Measurements from ENCODE around the gene OSBPL7. TPM values are rescaled to one million over a fixed set of nuclear protein-coding genes. Genes with fewer than 3 reads are reported as not detected.

The OSBPL7 gene
- total and polyA plus RNA-seq, 2 of the 4 experiments (the other 2 are of a cell fraction), result 5.2 to 14.5 TPM

GRCh38 chr17:47855737-47856136 lies 34.1 kb upstream of the OSBPL7 start:
- Histone ChIP-seq H3K4me2 (ENCODE audit: low read depth, low read length) (no peak overlapping the region), H4K91ac (ENCODE audit: insufficient read depth, low read depth, low read length) (no peak overlapping the region), H2AK5ac (ENCODE audit: low read depth, low read length) (no peak overlapping the region), H3K9ac (ENCODE audit: low read depth, low read length) (no peak overlapping the region), H3K27me3 (ENCODE audit: control insufficient read depth, insufficient read depth, low read length) (peaks cover 61% of the 10 kb centered on the region), H2BK20ac (ENCODE audit: low read depth, low read length) (no peak overlapping the region), H3K79me1 (ENCODE audit: low read depth in 1 of 2, low read length in 2 of 2) (no peaks in the 10 kb centered on the region), H3K18ac (ENCODE audit: low read depth, low read length) (no peak overlapping the region), H3K14ac (replicated peaks; ENCODE audit: low read depth, low read length) (no peak overlapping the region), H2AK9ac (replicated peaks; ENCODE audit: low read depth, low read length, poor library complexity) (no peak overlapping the region), H3K56ac (ENCODE audit: extremely low read depth, insufficient read depth, low read length) (no peak overlapping the region), H2AFZ (replicated peaks; ENCODE audit: low read length, poor library complexity) (no peak overlapping the region), H3K4me1 (ENCODE audit: control insufficient read depth, insufficient read depth, low read length) (no peaks in the 10 kb centered on the region), H2BK120ac (ENCODE audit: low read depth, low read length) (no peak overlapping the region), H3K27ac (ENCODE audit: insufficient read depth, low read length) (no peak overlapping the region), H3K23ac (ENCODE audit: low read depth, low read length) (no peak overlapping the region), H4K8ac (ENCODE audit: low read depth in 2 of 2, low read length in 2 of 2) (no peak overlapping the region), H3K4me3 (ENCODE audit: insufficient read depth, low read depth, low read length) (no peak overlapping the region), H2BK15ac (ENCODE audit: low read depth, low read length) (no peak overlapping the region), H3K4ac (ENCODE audit: low read depth, low read length) (no peak overlapping the region), H4K20me1 (ENCODE audit: insufficient read depth, low read length) (no peaks in the 10 kb centered on the region), H3K36me3 (ENCODE audit: control insufficient read depth, insufficient read depth, low read length) (no peaks in the 10 kb centered on the region), H4K5ac (ENCODE audit: low read depth, low read length) (no peak overlapping the region), H3K9me3 (ENCODE audit: control insufficient read depth, insufficient read depth, low read length) (no peaks in the 10 kb centered on the region), H2BK5ac (ENCODE audit: low read depth, low read length, poor library complexity, severe bottlenecking) (no peak overlapping the region), H3K9me1 (ENCODE audit: insufficient read depth, low read length) (no peaks in the 10 kb centered on the region)
- ChIA-PET POLR2A (ENCODE audit: unreplicated experiment) (no interaction called here), CTCF (no interaction called here)
- intact Hi-C loops (cut with micrococcal nuclease), result no loop called here
- ATAC-seq (ENCODE audit: low read depth) (no peak), DNase-seq (no peak)
- no TSS peak for BruUV-seq (replicated peaks)
- in situ Hi-C loops (cut with MboI; ENCODE audit: low sequenced_read_pairs), result no loop called here
- no peak for TF ChIP-seq MXI1 (IDR thresholded peaks at IDR 0.05; ENCODE audit: borderline replicate concordance, low read depth, low read length)
- no peak for TF ChIP-seq SMC3 (IDR thresholded peaks at IDR 0.05; ENCODE audit: low read depth, low read length)
- no peak for TF ChIP-seq BHLHE40 (IDR thresholded peaks at IDR 0.05; ENCODE audit: low read depth, low read length)
- TF ChIP-seq POLR2A (IDR thresholded peaks at IDR 0.05; ENCODE audit: low read depth, low read length), result no peak
- no peak for TF ChIP-seq NFE2L2 (IDR thresholded peaks at IDR 0.05; ENCODE audit: low read depth, low read length)
- no peak for TF ChIP-seq FOS (IDR thresholded peaks at IDR 0.05; ENCODE audit: low read depth, low read length)
- TF ChIP-seq ELK1 (IDR thresholded peaks at IDR 0.05; ENCODE audit: borderline replicate concordance, low read depth, low read length), result no peak
- TF ChIP-seq RAD21 (IDR thresholded peaks at IDR 0.05; ENCODE audit: low read length), result no peak
- no peak for TF ChIP-seq CEBPB (IDR thresholded peaks at IDR 0.05; ENCODE audit: low read depth, low read length)
- TF ChIP-seq MAZ (IDR thresholded peaks at IDR 0.05; ENCODE audit: borderline replicate concordance, low read depth, low read length), result no peak
- TF ChIP-seq CHD1 (IDR thresholded peaks at IDR 0.05; ENCODE audit: low read depth, low read length), result no peak
- TF ChIP-seq RFX5 (IDR thresholded peaks at IDR 0.05; ENCODE audit: low read depth, low read length), result no peak
- no peak for TF ChIP-seq RCOR1 (IDR thresholded peaks at IDR 0.05; ENCODE audit: insufficient replicate concordance, low read length)
- no peak for TF ChIP-seq USF2 (IDR thresholded peaks at IDR 0.05; ENCODE audit: low read depth, low read length)
- WGBS, 2 experiments (ENCODE audit: extremely low coverage in 2 of 2, insufficient read length in 1 of 2), result no CpG with 5 or more reads among the region's 3 CpGs
- dilution Hi-C loops (cut with HindIII; ENCODE audit: low sequenced_read_pairs, unreplicated experiment), result no loop called here

Data from IMR-90 (cell line).